Heart right ventricle (tissue), 16 donors: ENCODE results near the gene ASAH2. TPM values are rescaled to one million over a fixed set of nuclear protein-coding genes. Genes with fewer than 3 reads are reported as not detected.

Experiments
- ATAC-seq, 8 donors: fragments of 200-7000 bp; cut with Tn5 transposase; one replicate each; pipeline ENCODE4 v1.9.1; 2020; ENCODE audit warnings: mild to moderate bottlenecking in 8 of 8, moderate library complexity in 8 of 8, moderate number of reproducible peaks in 1 of 8
- DNase-seq, 2 donors: peaks; one replicate each; pipeline ENCODE4 v3.0.0-alpha.2; 2020
- H3K27ac ChIP-seq, 10 donors: fragments of 200-600 bp; sonication (generic) in 2 of 10; one replicate each; pipeline versions ENCODE4 v1.5.0 to v1.8.0; 2020 to 2022; ENCODE audit warnings: mild to moderate bottlenecking in 3 of 10
- H3K27me3 ChIP-seq, 7 donors: fragments of 200-600 bp; one replicate each; pipeline ENCODE4 v1.8.0; 2021 to 2022; ENCODE audit warnings: mild to moderate bottlenecking in 2 of 7
- H3K36me3 ChIP-seq, 9 donors: fragments of 200-600 bp; sonication (generic) in 1 of 9; one replicate each; pipeline versions ENCODE4 v1.5.0 to v1.8.0; 2020 to 2022; ENCODE audit warnings: mild to moderate bottlenecking in 2 of 9
- H3K4me1 ChIP-seq, 9 donors: fragments of 200-600 bp; sonication (generic) in 1 of 9; one replicate each; pipeline versions ENCODE4 v1.5.0 to v1.8.0; 2020 to 2022; ENCODE audit warnings: mild to moderate bottlenecking in 4 of 9
- H3K4me3 ChIP-seq, 10 donors: fragments of 200-600 bp; sonication (generic) in 2 of 10; one replicate each; pipeline versions ENCODE4 v1.5.0 to v1.8.0; 2020 to 2022; ENCODE audit warnings: mild to moderate bottlenecking in 7 of 10, moderate library complexity in 2 of 10
- H3K9me3 ChIP-seq, 11 donors: fragments of 200-600 bp in 10 of 11; sonication (generic) in 2 of 11; one replicate each; pipeline versions ENCODE4 v1.5.0 to v1.8.0; 2013 to 2022; ENCODE audit warnings: mild to moderate bottlenecking in 2 of 11, control low read depth in 1 of 11, moderate library complexity in 1 of 11
- WGBS, 2 donors: extraction: QIAGEN DNeasy Blood & Tissue Kit; methylation state at CpG; one replicate each; pipeline ENCODE4 v1.1.7; 2013; ENCODE audit warnings: inconsistent platforms in 1 of 2; 5-methylcytosine and 5-hydroxymethylcytosine counted together
- intact Hi-C, 10 donors: fragments of 100-400 bp; cut with DNase I; formaldehyde crosslinking; loops; one replicate each; pipeline versions ENCODE4 v1.11.1 to v1.14.2; 2022
- polyA plus RNA-seq, 2 donors: library from polyadenylated mRNA; stranded (reverse); fragments of 200-250 nt; gene quantifications; one replicate each; pipeline ENCODE4 v1.2.3, GENCODE V29; 2013
- total RNA-seq, 10 donors: library from RNA; stranded (reverse); fragmentation: NEBNext Ultra II Directional in 3 of 10; extraction: Animal tissue kit (Norgen Biotek cat#: 25700) in 3 of 10; gene quantifications; one replicate each; pipeline versions ENCODE4 v1.2.1 to v1.2.4, GENCODE V29; 2021 to 2023
- TF ChIP-seq, protein P1 (sequence below), 9 donors: fragments of 200-600 bp; sonication (generic) in 2 of 9; IDR thresholded peaks; one replicate each; pipeline versions ENCODE4 v1.5.0 to v1.8.0; 2021 to 2022; ENCODE audit warnings: antibody characterized with exemption in 9 of 9, mild to moderate bottlenecking in 5 of 9, moderate library complexity in 1 of 9
- donor health status: Arrhythmogenic right ventricular cardiomyopathy.
- donor health status: ischemic (EF 13 %, LVEDD 7.1; RV severe dilation, severe dysfunction).
- donor health status: healthy with polysubstance abuse.
- donor health status: DM: no; HTN: yes; CAD: no.
- donor health status: DM: no; HTN: no; CAD: no.
- donor health status: ischemic (EF 25% LVEDD 6.9; RV normal size, moderate dysfunction).
- donor health status: ischemic (EF 25% LVEDD 5.7; RV mildly dilated, moderate dysfunction).
- donor health status: healthy.
- donor health status: DM: yes; HTN: yes; CAD: no.
- donor health status: Ischemic cardiomyopathy.
- donor health status: ischemic (EF 35%, LVEDD 5.7; RV mildly dilated, moderate dysfunction).
- donor health status: nonischemic (EF 11% LVEDD 7.7; RV severe dilation, severe dysfunction).
- donor health status: DM: yes; HTN: yes; CAD: no.
- donor health status: PGD.
- donor health status: ischemic (EF 29% LVEDD 5.4; RV normal size, mild dysfunction).
- donor health status: nonischemic (EF 23%, LVEDD 6.1; RV moderate dilation, normal function).

The ASAH2 gene
- total and polyA plus RNA-seq, 12 donors = 0.15 to 5.3 (median 1.9) TPM

DNA sequence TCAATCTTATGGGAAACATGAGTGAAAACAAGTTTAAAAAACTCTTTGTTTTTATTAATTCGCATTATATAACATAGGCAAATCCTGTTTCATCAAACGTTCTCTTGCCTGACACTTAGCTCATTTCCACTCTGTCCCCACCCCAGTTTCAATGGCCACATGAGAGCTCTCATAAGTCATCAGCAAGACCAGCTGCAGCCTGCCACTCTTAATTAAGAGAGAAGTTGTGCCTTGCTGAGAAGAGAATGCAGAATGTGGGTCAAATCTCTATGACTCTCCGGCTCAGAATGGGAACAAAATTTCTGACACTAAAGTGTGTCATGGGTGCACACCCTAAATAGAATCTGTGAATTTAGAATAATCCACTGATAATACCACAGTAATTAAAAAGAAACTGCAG is 39.6 kb downstream of the ASAH2 start:
- DNase-seq = no peak
- Histone ChIP-seq H3K9me3 (peaks cover 0 to 10% (median 0%) of the 10 kb centered on the region in 11 donors), H3K27me3 (peaks cover 0 to 15% (median 0%) of the 10 kb centered on the region in 7 donors), H3K36me3 (no peaks in the 10 kb centered on the region), H3K27ac (no peak overlapping the region), H3K4me1 (peaks cover 0 to 1% (median 0%) of the 10 kb centered on the region in 9 donors), H3K4me3 (no peak overlapping the region)
- WGBS, 2 donors = 72 to 75% methylated on average over 3 of the region's 3 CpGs
- TF ChIP-seq, protein P1, sequence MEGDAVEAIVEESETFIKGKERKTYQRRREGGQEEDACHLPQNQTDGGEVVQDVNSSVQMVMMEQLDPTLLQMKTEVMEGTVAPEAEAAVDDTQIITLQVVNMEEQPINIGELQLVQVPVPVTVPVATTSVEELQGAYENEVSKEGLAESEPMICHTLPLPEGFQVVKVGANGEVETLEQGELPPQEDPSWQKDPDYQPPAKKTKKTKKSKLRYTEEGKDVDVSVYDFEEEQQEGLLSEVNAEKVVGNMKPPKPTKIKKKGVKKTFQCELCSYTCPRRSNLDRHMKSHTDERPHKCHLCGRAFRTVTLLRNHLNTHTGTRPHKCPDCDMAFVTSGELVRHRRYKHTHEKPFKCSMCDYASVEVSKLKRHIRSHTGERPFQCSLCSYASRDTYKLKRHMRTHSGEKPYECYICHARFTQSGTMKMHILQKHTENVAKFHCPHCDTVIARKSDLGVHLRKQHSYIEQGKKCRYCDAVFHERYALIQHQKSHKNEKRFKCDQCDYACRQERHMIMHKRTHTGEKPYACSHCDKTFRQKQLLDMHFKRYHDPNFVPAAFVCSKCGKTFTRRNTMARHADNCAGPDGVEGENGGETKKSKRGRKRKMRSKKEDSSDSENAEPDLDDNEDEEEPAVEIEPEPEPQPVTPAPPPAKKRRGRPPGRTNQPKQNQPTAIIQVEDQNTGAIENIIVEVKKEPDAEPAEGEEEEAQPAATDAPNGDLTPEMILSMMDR (IDR thresholded peaks at IDR 0.05) = no peak
- ATAC-seq = no peak
- intact Hi-C loops = no loop called here

DNA sequence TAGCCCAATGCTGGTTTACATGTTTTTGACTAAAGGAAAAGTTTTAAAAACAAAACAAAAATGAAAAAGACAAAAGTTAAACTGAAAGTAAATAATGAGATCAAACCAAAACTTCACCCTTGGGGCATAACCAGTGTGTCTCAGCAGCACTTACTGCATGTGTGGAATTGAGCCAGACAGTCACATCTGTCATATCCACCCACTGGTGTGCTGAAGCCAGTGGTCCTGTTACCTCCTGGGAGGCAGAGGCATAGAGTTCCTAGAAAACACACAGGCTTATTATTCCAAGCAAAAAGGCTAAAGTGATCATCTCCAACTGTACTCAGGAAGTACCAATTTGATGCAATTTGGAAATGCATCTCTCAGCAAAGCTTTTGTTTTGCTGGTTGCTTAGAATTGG is 40.4 kb downstream of the ASAH2 start:
- no peaks in the 10 kb centered on the region for H3K36me3 ChIP-seq
- DNase-seq = no peak
- peaks cover 0 to 10% (median 0%) of the 10 kb centered on the region in 11 donors for H3K9me3 ChIP-seq
- H3K4me3 ChIP-seq = no peak overlapping the region
- ATAC-seq = no peak
- no peaks in the 10 kb centered on the region for H3K4me1 ChIP-seq
- no peak overlapping the region for H3K27ac ChIP-seq
- intact Hi-C loops = no loop called here
- H3K27me3 ChIP-seq = peaks cover 0 to 20% (median 0%) of the 10 kb centered on the region in 7 donors
- TF ChIP-seq, protein P1 (IDR thresholded peaks at IDR 0.05) = no peak

Other genes starting within 250 kb of the ASAH2 start
- gene WASHC2A, start 183.6 kb downstream of the ASAH2 start, total RNA-seq = 10 to 100 TPM; 21.0 to 55.0 (median 31.8) TPM
- gene WASHC2A, start 183.6 kb downstream of the ASAH2 start, polyA plus RNA-seq = 10 to 100 TPM; 12.7 to 15.8 TPM